GM23248 (cell line): ENCODE measurements around the gene STK4.

ENCODE experiments used
- EZH2 ChIP-seq: fragments of 200-600 bp; sonication (generic); IDR thresholded peaks from 2 replicates; pipeline ENCODE4 v1.6.1; 2018; ENCODE audit warnings: antibody characterized with exemption, mild to moderate bottlenecking; ENCODE audit not compliant: insufficient read depth, poor library complexity, severe bottlenecking
- EZH2phosphoT487 ChIP-seq: fragments of 200-600 bp; sonication (generic); IDR thresholded peaks from 2 replicates; pipeline ENCODE4 v1.6.1; 2018; ENCODE audit warnings: antibody characterized with exemption, moderate library complexity, mild to moderate bottlenecking, low read depth; ENCODE audit not compliant: insufficient read depth

GRCh38 chr20:44961870-44962267 is 4.4 kb upstream of the STK4 start:
- TF ChIP-seq EZH2, result no peak
- no peak for TF ChIP-seq EZH2phosphoT487
